ENCODE measurements around the gene ARHGAP12. TPM values are rescaled to one million over a fixed set of nuclear protein-coding genes. Genes with fewer than 3 reads are reported as not detected.

Gene ARHGAP12
- total RNA-seq, 2 donors from 2014 or later: 4.5 to 5.3 TPM

DNA sequence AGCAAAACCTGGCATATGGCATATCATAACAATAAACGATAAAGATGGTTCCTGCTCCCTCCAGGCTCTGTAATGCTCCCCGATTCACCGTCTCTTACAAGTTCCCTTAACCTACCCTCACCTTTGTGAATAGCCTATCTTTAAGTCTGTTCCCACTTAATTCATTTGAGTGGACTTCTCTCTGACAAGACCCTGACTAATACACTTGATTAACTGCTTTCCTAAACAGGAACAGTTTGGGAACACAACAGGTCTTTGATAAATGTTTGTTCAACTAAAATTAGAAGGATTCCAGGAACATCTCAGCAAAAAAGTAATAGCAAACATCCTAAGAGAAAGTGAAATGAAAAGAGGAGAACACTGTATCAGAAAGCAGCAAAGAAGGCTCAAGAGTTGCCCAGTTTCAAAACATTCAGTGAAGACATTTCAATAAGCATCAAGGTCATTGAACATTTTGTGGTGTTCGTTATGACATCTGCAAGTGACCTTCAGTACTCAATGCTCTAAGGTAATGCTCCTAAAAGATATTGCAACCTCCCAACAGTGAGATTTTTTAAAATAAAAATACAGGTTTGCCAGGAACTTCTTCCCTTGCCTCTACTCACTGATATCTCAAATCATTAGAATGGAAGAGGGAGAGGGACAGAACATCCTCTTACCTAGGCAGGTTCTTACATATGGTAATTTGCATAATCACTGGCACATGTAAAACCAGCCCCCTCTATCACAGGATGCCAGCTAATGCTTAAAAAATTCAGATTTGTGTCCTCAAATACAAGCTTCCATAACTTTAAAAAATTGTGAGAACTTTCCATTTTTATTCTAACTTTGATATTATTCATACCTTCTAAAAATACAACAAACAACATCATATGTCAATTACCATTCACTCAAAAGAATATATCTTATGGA, 11.4 kb upstream of the ARHGAP12 start:
- Mint-ChIP-seq H3K4me1 (ENCODE audit: low read depth in 2 of 2) (no peaks in the 10 kb centered on the region), H3K4me3 (no peak overlapping the region), H3K9me3 (no peaks in the 10 kb centered on the region), H3K36me3 (no peaks in the 10 kb centered on the region), H3K27me3 (no peaks in the 10 kb centered on the region), H3K27ac (no peak overlapping the region)
- ATAC-seq (no peak), DNase-seq (ENCODE audit: low spot score) (no peak)

DNA sequence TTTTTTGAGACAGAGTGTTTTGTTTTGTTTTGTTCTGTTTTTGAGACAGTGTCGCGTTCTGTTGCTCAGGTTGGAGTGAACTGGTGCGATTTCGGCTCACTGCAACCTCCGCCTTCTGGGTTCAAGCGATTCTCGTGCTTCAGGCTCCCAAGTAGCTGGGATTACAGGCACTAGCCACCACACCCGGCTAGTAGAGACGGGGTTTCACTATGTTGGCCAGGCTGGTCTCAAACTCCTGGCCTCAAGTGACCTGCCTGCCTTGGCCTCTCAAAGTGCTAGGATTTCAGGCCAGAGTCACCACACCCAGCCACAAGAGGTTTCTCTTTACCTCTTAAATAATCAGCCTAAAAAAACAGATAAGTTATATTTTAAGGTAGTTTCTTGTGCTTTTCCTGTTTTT, 8.7 kb upstream of the ARHGAP12 start:
- Mint-ChIP-seq H3K4me3 (no peak overlapping the region), H3K27me3 (peaks cover 0 to 8% of the 10 kb centered on the region in 2 donors), H3K27ac (no peak overlapping the region), H3K4me1 (ENCODE audit: low read depth in 2 of 2) (no peaks in the 10 kb centered on the region), H3K9me3 (no peaks in the 10 kb centered on the region), H3K36me3 (no peaks in the 10 kb centered on the region)
- DNase-seq (ENCODE audit: low spot score) (no peak), ATAC-seq (no peak)

DNA sequence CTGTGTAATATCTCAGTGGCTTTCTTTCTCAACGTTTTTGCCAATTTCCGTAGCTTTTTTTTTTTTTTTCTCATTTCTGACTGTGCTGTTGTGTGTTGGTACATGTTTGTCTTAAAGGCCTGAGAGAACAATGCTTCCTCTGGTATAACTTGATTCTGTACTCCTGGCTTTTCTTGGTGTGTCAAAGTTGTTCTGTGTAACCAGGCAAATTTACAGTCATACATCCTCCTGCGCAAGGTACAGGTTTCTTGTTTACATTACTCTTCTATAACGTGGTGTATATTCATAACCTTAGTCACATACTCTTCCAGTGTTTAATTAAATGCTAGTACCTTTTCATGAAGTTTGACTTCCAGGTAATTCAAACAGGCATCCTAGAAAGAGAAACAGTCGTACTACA, 8.3 kb upstream of the ARHGAP12 start:
- Mint-ChIP-seq H3K36me3 (no peaks in the 10 kb centered on the region), H3K4me3 (no peak overlapping the region), H3K27ac (no peak overlapping the region), H3K9me3 (no peaks in the 10 kb centered on the region), H3K4me1 (ENCODE audit: low read depth in 2 of 2) (no peaks in the 10 kb centered on the region), H3K27me3 (peaks cover 0 to 8% of the 10 kb centered on the region in 2 donors)
- DNase-seq (ENCODE audit: low spot score) (no peak), ATAC-seq (no peak)

- H3K4me1 Mint-ChIP-seq (ENCODE audit: low read depth in 2 of 2): peaks cover 0 to under 1% of the 10 kb centered on the region in 2 donors
- no peak overlapping the region for H3K27ac Mint-ChIP-seq
- no peak for DNase-seq (ENCODE audit: low spot score)
- H3K36me3 Mint-ChIP-seq: no peaks in the 10 kb centered on the region
- H3K9me3 Mint-ChIP-seq: no peaks in the 10 kb centered on the region
- no peak for ATAC-seq
- peaks cover 0 to 8% of the 10 kb centered on the region in 2 donors for H3K27me3 Mint-ChIP-seq
- no peak overlapping the region for H3K4me3 Mint-ChIP-seq
These were observed 7.5 kb upstream of the ARHGAP12 start for GRCh38 chr10:31936086-31936485.

GRCh38 chr10:31935678-31936077, 7.0 kb upstream of the ARHGAP12 start:
- H3K4me3 Mint-ChIP-seq: no peak overlapping the region
- H3K27ac Mint-ChIP-seq: no peak overlapping the region

GRCh38 chr10:31932838-31933237, 4.2 kb upstream of the ARHGAP12 start:
- ATAC-seq: no peak

More at GRCh38 chr10:31935678-31936077, 7.0 kb upstream of the ARHGAP12 start:
- Mint-ChIP-seq H3K36me3 (no peaks in the 10 kb centered on the region), H3K9me3 (no peaks in the 10 kb centered on the region), H3K27me3 (peaks cover 0 to 8% of the 10 kb centered on the region in 2 donors), H3K4me1 (ENCODE audit: low read depth in 2 of 2) (peaks cover 0 to 4% of the 10 kb centered on the region in 2 donors)
- DNase-seq (ENCODE audit: low spot score) (no peak), ATAC-seq (no peak)

GRCh38 chr10:31930856-31931255, 2.2 kb upstream of the ARHGAP12 start:
- DNase-seq (ENCODE audit: low spot score) (no peak), ATAC-seq (no peak)
- H3K27me3 Mint-ChIP-seq: peaks cover 0 to 8% of the 10 kb centered on the region in 2 donors
- no peaks in the 10 kb centered on the region for H3K36me3 Mint-ChIP-seq
- H3K27ac Mint-ChIP-seq: no peak overlapping the region
- peaks cover 25 to 39% of the 10 kb centered on the region in 2 donors for H3K4me1 Mint-ChIP-seq (ENCODE audit: low read depth in 2 of 2)
- no peak overlapping the region for H3K4me3 Mint-ChIP-seq
- H3K9me3 Mint-ChIP-seq: no peaks in the 10 kb centered on the region

More at GRCh38 chr10:31932838-31933237, 4.2 kb upstream of the ARHGAP12 start:
- Mint-ChIP-seq H3K4me3 (no peak overlapping the region), H3K4me1 (ENCODE audit: low read depth in 2 of 2) (peaks cover 12 to 19% of the 10 kb centered on the region in 2 donors), H3K9me3 (no peaks in the 10 kb centered on the region), H3K27ac (no peak overlapping the region), H3K27me3 (peaks cover 0 to 8% of the 10 kb centered on the region in 2 donors), H3K36me3 (no peaks in the 10 kb centered on the region)
- DNase-seq (ENCODE audit: low spot score): no peak

- peaks cover 26 to 43% of the 10 kb centered on the region in 2 donors for H3K4me1 Mint-ChIP-seq (ENCODE audit: low read depth in 2 of 2)
- peaks cover 0 to 8% of the 10 kb centered on the region in 2 donors for H3K27me3 Mint-ChIP-seq
- peak; percentile 62 for DNase-seq (ENCODE audit: low spot score)
- no peaks in the 10 kb centered on the region for H3K36me3 Mint-ChIP-seq
- peak; percentile 59 to 61 for ATAC-seq
- H3K4me3 Mint-ChIP-seq: peak overlapping the region; percentile 86
- no peaks in the 10 kb centered on the region for H3K9me3 Mint-ChIP-seq
- peak overlapping the region; percentile 11 to 36 for H3K27ac Mint-ChIP-seq
These were observed 1.6 kb upstream of the ARHGAP12 start for GRCh38 chr10:31930023-31930751.

- Mint-ChIP-seq H3K9me3 (no peaks in the 10 kb centered on the region), H3K27ac (peak overlapping the region; percentile 11 to 36), H3K36me3 (no peaks in the 10 kb centered on the region), H3K27me3 (peaks cover 0 to 8% of the 10 kb centered on the region in 2 donors), H3K4me1 (ENCODE audit: low read depth in 2 of 2) (peaks cover 31 to 51% of the 10 kb centered on the region in 2 donors), H3K4me3 (peak overlapping the region; percentile 86)
- ATAC-seq (peak in 1 of 2 donors; percentile 2), DNase-seq (ENCODE audit: low spot score) (no peak)
These were observed 811 bp upstream of the ARHGAP12 start for GRCh38 chr10:31929261-31930022.

GRCh38 chr10:31927884-31928548, 615 bp downstream of the ARHGAP12 start:
- peak; percentile 68 for DNase-seq (ENCODE audit: low spot score)
- ATAC-seq: peak; percentile 69 to 79
- H3K4me1 Mint-ChIP-seq (ENCODE audit: low read depth in 2 of 2): peaks cover 31 to 57% of the 10 kb centered on the region in 2 donors
- peak overlapping the region; percentile 60 to 76 for H3K27ac Mint-ChIP-seq
- H3K27me3 Mint-ChIP-seq: no peaks in the 10 kb centered on the region
- H3K4me3 Mint-ChIP-seq: peak overlapping the region; percentile 86
- no peaks in the 10 kb centered on the region for H3K36me3 Mint-ChIP-seq
- no peaks in the 10 kb centered on the region for H3K9me3 Mint-ChIP-seq

DNA sequence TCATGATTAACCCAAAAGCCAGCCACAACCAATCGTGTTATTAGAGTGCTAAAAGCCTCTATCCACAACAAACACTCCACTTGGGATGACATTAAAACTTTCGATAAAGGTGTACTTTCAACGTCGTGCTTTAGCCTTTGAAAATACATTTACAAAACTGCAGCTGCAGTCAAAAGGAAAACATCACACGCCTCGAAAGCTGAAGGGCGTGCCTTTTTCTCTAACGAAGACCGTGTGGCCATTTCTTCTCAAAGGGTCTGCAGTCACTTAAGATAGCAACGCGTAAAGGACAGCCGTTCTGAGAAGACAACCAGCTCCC, 1.1 kb downstream of the ARHGAP12 start:
- no peaks in the 10 kb centered on the region for H3K9me3 Mint-ChIP-seq
- H3K36me3 Mint-ChIP-seq: no peaks in the 10 kb centered on the region
- DNase-seq (ENCODE audit: low spot score): no peak
- peak overlapping the region; percentile 86 for H3K4me3 Mint-ChIP-seq
- peak overlapping the region; percentile 60 to 76 for H3K27ac Mint-ChIP-seq
- peaks cover 31 to 57% of the 10 kb centered on the region in 2 donors for H3K4me1 Mint-ChIP-seq (ENCODE audit: low read depth in 2 of 2)
- no peaks in the 10 kb centered on the region for H3K27me3 Mint-ChIP-seq
- ATAC-seq: peak in 1 of 2 donors; percentile 3

DNA sequence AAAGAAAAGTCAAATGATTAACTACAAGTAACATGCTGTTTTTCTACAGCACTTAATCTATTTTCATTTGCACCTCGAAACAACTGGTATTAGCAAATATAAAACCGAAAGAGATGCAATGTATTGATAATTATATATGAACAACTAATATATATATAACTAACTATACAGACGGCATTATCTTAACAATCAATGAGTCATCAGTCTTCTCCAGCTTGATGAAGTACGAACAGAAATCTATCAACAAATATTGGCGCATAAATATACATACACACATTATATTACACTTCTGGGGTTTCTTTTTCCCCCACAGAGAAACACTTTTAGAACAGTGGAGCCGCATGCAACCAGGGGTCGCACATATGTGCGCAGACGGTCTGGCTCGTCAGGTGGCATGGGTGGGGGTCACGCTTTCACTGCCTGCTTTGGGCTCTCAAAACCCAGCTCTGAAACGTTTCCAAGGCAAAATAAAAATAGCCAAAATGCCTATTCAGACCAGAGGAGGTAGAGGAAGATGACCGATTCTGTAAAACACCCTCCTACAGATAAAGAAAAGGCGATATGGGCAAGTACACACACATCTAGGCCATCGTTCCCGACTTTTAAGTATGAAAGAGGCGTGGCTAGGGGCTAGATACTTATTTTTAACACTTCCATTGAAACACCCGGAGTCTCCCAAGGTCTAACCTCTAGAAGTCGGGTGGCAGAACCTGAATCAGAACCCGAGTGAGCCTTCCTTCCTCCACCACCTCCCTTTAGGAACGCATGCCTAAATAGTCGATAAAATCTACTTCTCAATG, 1.7 kb downstream of the ARHGAP12 start:
- peak overlapping the region; percentile 86 for H3K4me3 Mint-ChIP-seq
- H3K4me1 Mint-ChIP-seq (ENCODE audit: low read depth in 2 of 2): peaks cover 31 to 57% of the 10 kb centered on the region in 2 donors
- no peak for DNase-seq (ENCODE audit: low spot score)
- no peaks in the 10 kb centered on the region for H3K27me3 Mint-ChIP-seq
- H3K36me3 Mint-ChIP-seq: no peaks in the 10 kb centered on the region
- H3K27ac Mint-ChIP-seq: peak overlapping the region; percentile 60 to 76
- H3K9me3 Mint-ChIP-seq: no peaks in the 10 kb centered on the region
- ATAC-seq: no peak

Data from natural killer cell treated with Interleukin-12 subunit alpha and Interleukin-12 subunit beta and Interleukin-15 and Interleukin-18, amount 100 ng/mL, for 72 hours (primary cell).